HCT116 (cell line): ENCODE results near the gene MTHFSD. TPM values are rescaled to one million over a fixed set of nuclear protein-coding genes. Genes with fewer than 3 reads are reported as not detected.

ENCODE experiments used
- ATAC-seq: fragments of 200-7000 bp; cut with Tn5 transposase; 2 replicates; pipeline ENCODE4 v1.9.1; 2020; ENCODE audit warnings: mild to moderate bottlenecking, moderate library complexity
- BruUV-seq: library from RNA; stranded (reverse); fragments of 400-500 nt; replicated peaks from 2 replicates; lab custom pipeline; 2021; lab: Mats Ljungman, UMichigan
- CTCF ChIA-PET: fragments of 300-600 bp; sonication (Branson Sonifier 250); formaldehyde crosslinking; loops from one replicate; lab custom pipeline; 2021; ENCODE audit warnings: antibody characterized with exemption; lab: Charles Lee
- POLR2A ChIA-PET: fragments of 300-600, 350-600 bp; sonication (Branson Sonifier 250); formaldehyde crosslinking; loops from one replicate; lab custom pipeline; 2021; ENCODE audit warnings: antibody characterized with exemption; lab: Charles Lee
- RAD21 ChIA-PET, 2 experiments: fragments of 300-600 bp; sonication (Branson Sonifier 250); formaldehyde crosslinking; loops; one replicate each; lab custom pipeline; 2023; ENCODE audit warnings: low total read pairs in 2 of 2; ENCODE audit not compliant: uncharacterized antibody in 2 of 2, unreplicated experiment in 2 of 2, low non-redundant PET in 1 of 2; lab: Charles Lee
- DNase-seq: peaks from one replicate; pipeline ENCODE4 v3.0.0-alpha.2; 2010; ENCODE audit warnings: low read depth, low spot score
- H2AFZ ChIP-seq: fragments of 200-600 bp; shearing (Covaris generic), sonication (generic); 2 replicates; pipeline ENCODE4 v1.6.1; 2017; ENCODE audit warnings: low read depth, mixed run types, mixed read lengths, antibody characterized with exemption, low read length; ENCODE audit not compliant: poor library complexity, severe bottlenecking
- H3K27ac ChIP-seq: 2 replicates; pipeline ENCODE4 v1.5.1; 2012; ENCODE audit warnings: low read depth, low read length
- H3K27me3 ChIP-seq: fragments of 200-600 bp; sonication (generic); 2 replicates; pipeline ENCODE4 v1.6.1; 2016; ENCODE audit warnings: mixed run types, low read length, mixed read lengths; ENCODE audit not compliant: insufficient read depth
- H3K36me3 ChIP-seq, 2 experiments: fragments of 200-500 bp in 1 of 2; fragments of 200-600 bp in 1 of 2; sonication (Bioruptor generic) in 1 of 2; sonication (generic) in 1 of 2; 2 replicates each; pipeline versions ENCODE4 v1.5.1 to v1.6.1; 2014 to 2016; ENCODE audit warnings: low read length in 2 of 2, inconsistent platforms in 1 of 2, mixed read lengths in 1 of 2, mixed run types in 1 of 2; ENCODE audit not compliant: insufficient read depth in 2 of 2, control insufficient read depth in 1 of 2
- H3K4me1 ChIP-seq, 2 experiments: fragments of 200-600 bp in 1 of 2; sonication (generic) in 1 of 2; 2 replicates each; pipeline versions ENCODE4 v1.5.1 to v1.6.1; 2012 to 2017; ENCODE audit warnings: low read length in 2 of 2, inconsistent platforms in 1 of 2, mild to moderate bottlenecking in 1 of 2, mixed read lengths in 1 of 2, mixed run types in 1 of 2, moderate library complexity in 1 of 2; ENCODE audit not compliant: insufficient read depth in 2 of 2, control insufficient read depth in 1 of 2
- H3K4me2 ChIP-seq: fragments of 200-600 bp; sonication (generic); 2 replicates; pipeline ENCODE4 v1.6.1; 2017; ENCODE audit warnings: mixed run types, low read length, mixed read lengths
- H3K4me3 ChIP-seq, 2 experiments: fragments of 200-600 bp in 1 of 2; sonication (generic) in 1 of 2; replicated peaks in 1 of 2; 2 replicates each; pipeline ENCODE4 v1.5.1; 2011 to 2016; ENCODE audit warnings: low read length in 2 of 2, control low read depth in 1 of 2, low read depth in 1 of 2, mild to moderate bottlenecking in 1 of 2, mixed read lengths in 1 of 2, mixed run types in 1 of 2
- H3K79me2 ChIP-seq: fragments of 200-600 bp; sonication (generic); 2 replicates; pipeline ENCODE4 v1.6.1; 2017; ENCODE audit warnings: mild to moderate bottlenecking, mixed run types, low read length, moderate library complexity, mixed read lengths; ENCODE audit not compliant: insufficient read depth
- H3K9ac ChIP-seq: fragments of 200-600 bp; sonication (generic); 2 replicates; pipeline ENCODE4 v1.6.1; 2016; ENCODE audit warnings: low read length, mixed read lengths
- H3K9me2 ChIP-seq: fragments of 200-600 bp; sonication (generic), shearing (Covaris generic); 2 replicates; pipeline ENCODE4 v1.6.1; 2017; ENCODE audit warnings: mixed run types, mild to moderate bottlenecking, moderate library complexity; ENCODE audit not compliant: insufficient read depth
- H3K9me3 ChIP-seq, 2 experiments: fragments of 200-500 bp in 1 of 2; fragments of 200-600 bp in 1 of 2; sonication (Bioruptor generic) in 1 of 2; sonication (generic) in 1 of 2; 2 replicates each; pipeline ENCODE4 v1.6.1; 2014 to 2017; ENCODE audit warnings: low read length in 2 of 2, mixed read lengths in 2 of 2, inconsistent platforms in 1 of 2, low read depth in 1 of 2, mild to moderate bottlenecking in 1 of 2, mixed run types in 1 of 2, moderate library complexity in 1 of 2; ENCODE audit not compliant: control insufficient read depth in 1 of 2, insufficient read depth in 1 of 2
- H4K20me1 ChIP-seq: fragments of 200-600 bp; sonication (generic), shearing (Covaris generic); 2 replicates; pipeline ENCODE4 v1.6.1; 2017; ENCODE audit warnings: mixed run types, mild to moderate bottlenecking, moderate library complexity; ENCODE audit not compliant: insufficient read depth
- CTCF ChIP-seq, 3 experiments: fragments of 200-600 bp in 1 of 3; sonication (generic) in 1 of 3; IDR thresholded peaks in 2 of 3; conservative IDR thresholded peaks in 1 of 3; 2 replicates each; pipeline ENCODE4 v1.5.1; 2012 to 2017; ENCODE audit warnings: low read depth in 2 of 3, low read length in 2 of 3, antibody characterized with exemption in 1 of 3, borderline replicate concordance in 1 of 3, control low read depth in 1 of 3, mild to moderate bottlenecking in 1 of 3, mixed read lengths in 1 of 3, mixed run types in 1 of 3, moderate library complexity in 1 of 3; ENCODE audit not compliant: insufficient read depth in 1 of 3
- EGR1 ChIP-seq: IDR thresholded peaks from 2 replicates; pipeline ENCODE4 v1.6.1; 2012; ENCODE audit warnings: low read depth
- FOSL1 ChIP-seq: IDR thresholded peaks from 2 replicates; pipeline ENCODE4 v1.6.1; 2012; ENCODE audit warnings: low read depth
- JUND ChIP-seq: IDR thresholded peaks from 2 replicates; pipeline ENCODE4 v1.6.1; 2012
- MAX ChIP-seq: IDR thresholded peaks from 2 replicates; pipeline ENCODE4 v1.6.1; 2012
- POLR2AphosphoS5 ChIP-seq: IDR thresholded peaks from 2 replicates; pipeline ENCODE4 v1.6.1; 2011; ENCODE audit warnings: mild to moderate bottlenecking, low read depth, low read length, moderate library complexity
- SP1 ChIP-seq: IDR thresholded peaks from 2 replicates; pipeline ENCODE4 v1.6.1; 2012; ENCODE audit warnings: low read depth
- SRF ChIP-seq: IDR thresholded peaks from 2 replicates; pipeline ENCODE4 v1.6.1; 2012; ENCODE audit warnings: low read depth
- ZNF274 ChIP-seq: fragments of 200-500 bp; sonication (Bioruptor generic); IDR thresholded peaks from 2 replicates; pipeline ENCODE4 v1.6.1; 2014; ENCODE audit warnings: mild to moderate bottlenecking, low read depth, low read length, inconsistent platforms
- intact Hi-C: fragments of 100-400 bp; cut with micrococcal nuclease; formaldehyde crosslinking; loops from 2 replicates; pipeline ENCODE4 v1.10.0; 2022
- total RNA-seq: library from RNA; stranded (reverse); gene quantifications from one replicate; pipeline ENCODE4 v1.2.1, GENCODE V29; 2021; ENCODE audit not compliant: unreplicated experiment
- TF ChIP-seq, protein P1 (sequence below): IDR thresholded peaks from 2 replicates; pipeline ENCODE4 v1.6.1; 2012; ENCODE audit warnings: low read depth
- TF ChIP-seq, protein P2 (sequence below): IDR thresholded peaks from 2 replicates; pipeline ENCODE4 v1.6.1; 2012
- TF ChIP-seq, protein P3 (sequence below): IDR thresholded peaks from 2 replicates; pipeline ENCODE4 v1.6.1; 2011; ENCODE audit warnings: mild to moderate bottlenecking, low read length, moderate library complexity; ENCODE audit not compliant: insufficient replicate concordance; ENCODE audit errors: extremely low read depth

MTHFSD gene
- total RNA-seq, 1 experiment from 2014 or later, result 33.1 TPM

DNA sequence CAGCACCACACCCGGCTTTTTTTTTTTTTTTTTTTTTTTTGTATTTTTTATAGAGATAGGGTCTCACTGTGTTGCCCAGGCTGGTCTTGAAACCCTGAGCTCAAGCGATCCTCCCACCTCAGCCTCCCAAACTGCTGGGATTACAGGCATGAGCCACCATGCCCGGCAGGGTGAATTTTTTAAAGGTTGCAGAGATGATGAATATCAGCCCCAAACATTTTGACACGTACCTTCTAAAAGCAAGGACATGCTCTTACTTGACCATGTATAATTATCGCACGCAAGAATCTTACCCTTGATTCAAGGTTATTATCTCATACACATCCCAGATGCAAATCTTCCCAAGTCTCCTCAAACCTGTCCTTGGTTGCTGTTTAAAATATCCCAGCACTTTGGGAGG is 7.3 kb upstream of the MTHFSD start:
- TF ChIP-seq ZNF274 (no peak), FOSL1 (no peak), SP1 (no peak), MAX (no peak), POLR2AphosphoS5 (no peak), SRF (no peak), JUND (no peak), EGR1 (no peak), CTCF (IDR thresholded peaks at IDR 0.05 in 2 of 3, conservative IDR thresholded peaks at IDR 0.05 in 1 of 3; ENCODE audit: borderline replicate concordance in 1 of 3, insufficient read depth in 1 of 3, low read depth in 2 of 3, low read length in 2 of 3) (no peak)
- TF ChIP-seq, protein P1, sequence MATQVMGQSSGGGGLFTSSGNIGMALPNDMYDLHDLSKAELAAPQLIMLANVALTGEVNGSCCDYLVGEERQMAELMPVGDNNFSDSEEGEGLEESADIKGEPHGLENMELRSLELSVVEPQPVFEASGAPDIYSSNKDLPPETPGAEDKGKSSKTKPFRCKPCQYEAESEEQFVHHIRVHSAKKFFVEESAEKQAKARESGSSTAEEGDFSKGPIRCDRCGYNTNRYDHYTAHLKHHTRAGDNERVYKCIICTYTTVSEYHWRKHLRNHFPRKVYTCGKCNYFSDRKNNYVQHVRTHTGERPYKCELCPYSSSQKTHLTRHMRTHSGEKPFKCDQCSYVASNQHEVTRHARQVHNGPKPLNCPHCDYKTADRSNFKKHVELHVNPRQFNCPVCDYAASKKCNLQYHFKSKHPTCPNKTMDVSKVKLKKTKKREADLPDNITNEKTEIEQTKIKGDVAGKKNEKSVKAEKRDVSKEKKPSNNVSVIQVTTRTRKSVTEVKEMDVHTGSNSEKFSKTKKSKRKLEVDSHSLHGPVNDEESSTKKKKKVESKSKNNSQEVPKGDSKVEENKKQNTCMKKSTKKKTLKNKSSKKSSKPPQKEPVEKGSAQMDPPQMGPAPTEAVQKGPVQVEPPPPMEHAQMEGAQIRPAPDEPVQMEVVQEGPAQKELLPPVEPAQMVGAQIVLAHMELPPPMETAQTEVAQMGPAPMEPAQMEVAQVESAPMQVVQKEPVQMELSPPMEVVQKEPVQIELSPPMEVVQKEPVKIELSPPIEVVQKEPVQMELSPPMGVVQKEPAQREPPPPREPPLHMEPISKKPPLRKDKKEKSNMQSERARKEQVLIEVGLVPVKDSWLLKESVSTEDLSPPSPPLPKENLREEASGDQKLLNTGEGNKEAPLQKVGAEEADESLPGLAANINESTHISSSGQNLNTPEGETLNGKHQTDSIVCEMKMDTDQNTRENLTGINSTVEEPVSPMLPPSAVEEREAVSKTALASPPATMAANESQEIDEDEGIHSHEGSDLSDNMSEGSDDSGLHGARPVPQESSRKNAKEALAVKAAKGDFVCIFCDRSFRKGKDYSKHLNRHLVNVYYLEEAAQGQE, result no peak
- TF ChIP-seq, protein P2, sequence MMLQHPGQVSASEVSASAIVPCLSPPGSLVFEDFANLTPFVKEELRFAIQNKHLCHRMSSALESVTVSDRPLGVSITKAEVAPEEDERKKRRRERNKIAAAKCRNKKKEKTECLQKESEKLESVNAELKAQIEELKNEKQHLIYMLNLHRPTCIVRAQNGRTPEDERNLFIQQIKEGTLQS, result no peak
- TF ChIP-seq, protein P3, sequence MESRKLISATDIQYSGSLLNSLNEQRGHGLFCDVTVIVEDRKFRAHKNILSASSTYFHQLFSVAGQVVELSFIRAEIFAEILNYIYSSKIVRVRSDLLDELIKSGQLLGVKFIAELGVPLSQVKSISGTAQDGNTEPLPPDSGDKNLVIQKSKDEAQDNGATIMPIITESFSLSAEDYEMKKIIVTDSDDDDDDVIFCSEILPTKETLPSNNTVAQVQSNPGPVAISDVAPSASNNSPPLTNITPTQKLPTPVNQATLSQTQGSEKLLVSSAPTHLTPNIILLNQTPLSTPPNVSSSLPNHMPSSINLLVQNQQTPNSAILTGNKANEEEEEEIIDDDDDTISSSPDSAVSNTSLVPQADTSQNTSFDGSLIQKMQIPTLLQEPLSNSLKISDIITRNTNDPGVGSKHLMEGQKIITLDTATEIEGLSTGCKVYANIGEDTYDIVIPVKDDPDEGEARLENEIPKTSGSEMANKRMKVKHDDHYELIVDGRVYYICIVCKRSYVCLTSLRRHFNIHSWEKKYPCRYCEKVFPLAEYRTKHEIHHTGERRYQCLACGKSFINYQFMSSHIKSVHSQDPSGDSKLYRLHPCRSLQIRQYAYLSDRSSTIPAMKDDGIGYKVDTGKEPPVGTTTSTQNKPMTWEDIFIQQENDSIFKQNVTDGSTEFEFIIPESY, result no peak
- no TSS peak for BruUV-seq
- no peak overlapping the region for H3K4me2 ChIP-seq

More for the DNA sequence above, 7.3 kb upstream of the MTHFSD start:
- H3K9me3 ChIP-seq, result no peaks in the 10 kb centered on the region
- peaks cover 9 to 14% of the 10 kb centered on the region in 2 experiments for H3K4me1 ChIP-seq
- ChIA-PET POLR2A (no interaction called here), RAD21 (no interaction called here), CTCF (interaction anchor here (1.0 to 4.3 kb wide), 5 partner anchors 311 to 714 kb away, joined by 3 to 89 read pairs (median 12); no protein-coding TSS in a partner anchor)
- no peaks in the 10 kb centered on the region for H4K20me1 ChIP-seq
- no peaks in the 10 kb centered on the region for H3K79me2 ChIP-seq
- no peak overlapping the region for H3K27ac ChIP-seq
- peaks cover 4% of the 10 kb centered on the region; the same call in 1 of the 2 replicates for H3K27me3 ChIP-seq
- no peaks in the 10 kb centered on the region for H3K36me3 ChIP-seq
- H3K4me3 ChIP-seq, result no peak overlapping the region
- H3K9me2 ChIP-seq, result no peaks in the 10 kb centered on the region
- no peak for ATAC-seq
- intact Hi-C loops, result loop anchor here (5.0 kb wide), 4 partner anchors 200 to 1075 kb away; no protein-coding TSS in a partner anchor
- H3K9ac ChIP-seq, result no peak overlapping the region
- no peak overlapping the region for H2AFZ ChIP-seq
- DNase-seq, result no peak
